Osteoblast (primary cell): ENCODE measurements around the gene STEAP3. TPM values are rescaled to one million over a fixed set of nuclear protein-coding genes. Genes with fewer than 3 reads are reported as not detected.
A peak's percentile ranks its signal among the peaks of the same experiment; 100 is the strongest.

Experiments used
- DNase-seq: peaks from one replicate; pipeline ENCODE4 v3.0.0; 2011; ENCODE audit warnings: low spot score, mixed read lengths; ENCODE audit not compliant: insufficient read length; ENCODE audit errors: missing footprints
- H2AFZ ChIP-seq: 2 replicates; pipeline ENCODE4 v1.6.0; 2011; ENCODE audit warnings: mild to moderate bottlenecking, low read length
- H3K27ac ChIP-seq: 2 replicates; pipeline ENCODE4 v1.5.1; 2011; ENCODE audit warnings: mild to moderate bottlenecking, low read depth, low read length, moderate library complexity
- H3K27me3 ChIP-seq: 2 replicates; pipeline ENCODE4 v1.6.0; 2012; ENCODE audit warnings: mild to moderate bottlenecking, control low read depth, inconsistent platforms, low read length, moderate library complexity; ENCODE audit not compliant: insufficient read depth
- H3K36me3 ChIP-seq: 2 replicates; pipeline ENCODE4 v1.5.1; 2011; ENCODE audit warnings: mild to moderate bottlenecking, low read length, control low read depth, moderate library complexity; ENCODE audit not compliant: insufficient read depth
- H3K4me1 ChIP-seq: 2 replicates; pipeline ENCODE4 v1.5.1; 2011; ENCODE audit warnings: mild to moderate bottlenecking, low read length, control low read depth, moderate library complexity; ENCODE audit not compliant: insufficient read depth
- H3K4me2 ChIP-seq: 2 replicates; pipeline ENCODE4 v1.6.0; 2011; ENCODE audit warnings: mild to moderate bottlenecking, low read length; ENCODE audit not compliant: insufficient read depth
- H3K4me3 ChIP-seq: fragments of 200-600 bp; sonication (generic); 3 replicates; pipeline ENCODE4 v1.5.1; 2012; ENCODE audit warnings: mild to moderate bottlenecking, low read length, inconsistent platforms; ENCODE audit not compliant: insufficient read depth
- H3K79me2 ChIP-seq: 2 replicates; pipeline ENCODE4 v1.6.0; 2012; ENCODE audit warnings: mild to moderate bottlenecking, low read length, control low read depth, inconsistent platforms; ENCODE audit not compliant: insufficient read depth
- H3K9me3 ChIP-seq: 2 replicates; pipeline ENCODE4 v1.5.1; 2011; ENCODE audit warnings: low read depth, low read length, control low read depth
- H4K20me1 ChIP-seq: 2 replicates; pipeline ENCODE4 v1.6.0; 2012; ENCODE audit warnings: mild to moderate bottlenecking, low read length, control low read depth; ENCODE audit not compliant: insufficient read depth
- total RNA-seq: library from RNA; depleted of rRNA; stranded (reverse); fragments of >200 nt; gene quantifications from 2 replicates; pipeline ENCODE4 v1.2.3, GENCODE V29; 2012
- TF ChIP-seq, protein P1 (sequence below): IDR thresholded peaks from 2 replicates; pipeline ENCODE4 v1.5.1; 2011; ENCODE audit warnings: mild to moderate bottlenecking, low read depth, low read length, moderate library complexity; ENCODE audit errors: extremely low read depth

STEAP3 gene
- total RNA-seq, 1 donor: 40.9 TPM

- Histone ChIP-seq H2AFZ (peak overlapping the region; percentile 91), H3K9me3 (no peaks in the 10 kb centered on the region), H3K27ac (peak overlapping the region; percentile 81), H3K27me3 (no peaks in the 10 kb centered on the region), H3K79me2 (no peaks in the 10 kb centered on the region), H4K20me1 (no peaks in the 10 kb centered on the region), H3K4me2 (peak overlapping the region; percentile 82), H3K4me1 (peaks cover 10% of the 10 kb centered on the region), H3K36me3 (no peaks in the 10 kb centered on the region), H3K4me3 (peak overlapping the region; percentile 56)
- TF ChIP-seq, protein P1, sequence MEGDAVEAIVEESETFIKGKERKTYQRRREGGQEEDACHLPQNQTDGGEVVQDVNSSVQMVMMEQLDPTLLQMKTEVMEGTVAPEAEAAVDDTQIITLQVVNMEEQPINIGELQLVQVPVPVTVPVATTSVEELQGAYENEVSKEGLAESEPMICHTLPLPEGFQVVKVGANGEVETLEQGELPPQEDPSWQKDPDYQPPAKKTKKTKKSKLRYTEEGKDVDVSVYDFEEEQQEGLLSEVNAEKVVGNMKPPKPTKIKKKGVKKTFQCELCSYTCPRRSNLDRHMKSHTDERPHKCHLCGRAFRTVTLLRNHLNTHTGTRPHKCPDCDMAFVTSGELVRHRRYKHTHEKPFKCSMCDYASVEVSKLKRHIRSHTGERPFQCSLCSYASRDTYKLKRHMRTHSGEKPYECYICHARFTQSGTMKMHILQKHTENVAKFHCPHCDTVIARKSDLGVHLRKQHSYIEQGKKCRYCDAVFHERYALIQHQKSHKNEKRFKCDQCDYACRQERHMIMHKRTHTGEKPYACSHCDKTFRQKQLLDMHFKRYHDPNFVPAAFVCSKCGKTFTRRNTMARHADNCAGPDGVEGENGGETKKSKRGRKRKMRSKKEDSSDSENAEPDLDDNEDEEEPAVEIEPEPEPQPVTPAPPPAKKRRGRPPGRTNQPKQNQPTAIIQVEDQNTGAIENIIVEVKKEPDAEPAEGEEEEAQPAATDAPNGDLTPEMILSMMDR: no peak
- DNase-seq: peak; percentile 96
These were observed 60.3 kb downstream of the STEAP3 start for GRCh38 chr2:119283873-119284331.

DNA sequence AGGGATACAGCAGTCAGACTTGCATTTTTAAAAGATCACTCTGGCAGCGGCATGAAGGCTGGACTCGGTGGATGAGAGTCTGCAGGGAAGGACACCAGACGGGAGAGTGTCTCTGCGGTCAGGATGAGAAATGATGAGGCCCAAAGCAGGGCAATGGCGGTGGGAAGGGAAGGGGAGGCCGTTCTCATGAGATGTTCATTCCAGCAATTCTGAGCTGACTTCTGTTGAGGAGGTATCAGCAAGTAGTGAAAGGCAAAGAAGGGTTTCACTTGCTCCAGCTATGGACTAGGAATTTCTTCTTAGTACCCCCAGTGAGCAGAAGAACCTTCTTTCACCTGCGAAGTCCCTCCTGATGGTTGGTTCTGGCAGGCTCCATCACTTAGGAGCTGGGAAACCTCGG lies 63.0 kb downstream of the STEAP3 start:
- no peaks in the 10 kb centered on the region for H4K20me1 ChIP-seq
- H2AFZ ChIP-seq: no peak overlapping the region
- H3K36me3 ChIP-seq: no peaks in the 10 kb centered on the region
- H3K27me3 ChIP-seq: no peaks in the 10 kb centered on the region
- no peaks in the 10 kb centered on the region for H3K9me3 ChIP-seq
- no peak overlapping the region for H3K27ac ChIP-seq
- H3K4me2 ChIP-seq: no peak overlapping the region
- no peak overlapping the region for H3K4me3 ChIP-seq
- H3K79me2 ChIP-seq: no peaks in the 10 kb centered on the region
- DNase-seq: no peak
- TF ChIP-seq, protein P1: no peak
- peaks cover 10% of the 10 kb centered on the region for H3K4me1 ChIP-seq

GRCh38 chr2:119288576-119288975 lies 64.9 kb downstream of the STEAP3 start:
- Histone ChIP-seq H3K9me3 (no peaks in the 10 kb centered on the region), H4K20me1 (no peaks in the 10 kb centered on the region), H3K27ac (no peak overlapping the region), H3K4me2 (no peak overlapping the region), H3K27me3 (no peaks in the 10 kb centered on the region), H3K79me2 (no peaks in the 10 kb centered on the region), H2AFZ (no peak overlapping the region), H3K36me3 (no peaks in the 10 kb centered on the region), H3K4me3 (no peak overlapping the region), H3K4me1 (peaks cover 9% of the 10 kb centered on the region)
- DNase-seq: no peak
- TF ChIP-seq, protein P1: no peak

GRCh38 chr2:119289093-119289492 lies 65.5 kb downstream of the STEAP3 start:
- H2AFZ ChIP-seq: no peak overlapping the region
- TF ChIP-seq, protein P1: no peak
- no peak overlapping the region for H3K4me2 ChIP-seq
- no peaks in the 10 kb centered on the region for H3K36me3 ChIP-seq
- H3K79me2 ChIP-seq: no peaks in the 10 kb centered on the region
- H4K20me1 ChIP-seq: no peaks in the 10 kb centered on the region
- H3K4me3 ChIP-seq: no peak overlapping the region
- no peak overlapping the region for H3K27ac ChIP-seq
- H3K4me1 ChIP-seq: peaks cover 4% of the 10 kb centered on the region
- no peak for DNase-seq
- H3K9me3 ChIP-seq: no peaks in the 10 kb centered on the region
- H3K27me3 ChIP-seq: no peaks in the 10 kb centered on the region
